HG03064 (cell line): ENCODE measurements around the gene UGCG.
"Not testable (repeated sequence)": the region's sequence is repeated elsewhere in the genome, so short reads cannot be mapped to it uniquely, and the experiment has no call there.

ENCODE experiments used
- ATAC-seq: cut with Tn5 transposase; IDR thresholded peaks from one replicate; pipeline ENCODE4 v1.9.1; 2021; ENCODE audit warnings: low read depth; ENCODE audit not compliant: unreplicated experiment

The UGCG gene

GRCh38 chr9:111890334-111890733 lies 6.3 kb upstream of the UGCG start:
- no peak for ATAC-seq

GRCh38 chr9:111890867-111891266 lies 5.7 kb upstream of the UGCG start:
- ATAC-seq, result not testable (repeated sequence)

GRCh38 chr9:111891910-111892499 lies 4.6 kb upstream of the UGCG start:
- ATAC-seq, result no peak

- peak; percentile 50 for ATAC-seq
Observed at GRCh38 chr9:111896942-111897600, 457 bp downstream of the UGCG start.

DNA sequence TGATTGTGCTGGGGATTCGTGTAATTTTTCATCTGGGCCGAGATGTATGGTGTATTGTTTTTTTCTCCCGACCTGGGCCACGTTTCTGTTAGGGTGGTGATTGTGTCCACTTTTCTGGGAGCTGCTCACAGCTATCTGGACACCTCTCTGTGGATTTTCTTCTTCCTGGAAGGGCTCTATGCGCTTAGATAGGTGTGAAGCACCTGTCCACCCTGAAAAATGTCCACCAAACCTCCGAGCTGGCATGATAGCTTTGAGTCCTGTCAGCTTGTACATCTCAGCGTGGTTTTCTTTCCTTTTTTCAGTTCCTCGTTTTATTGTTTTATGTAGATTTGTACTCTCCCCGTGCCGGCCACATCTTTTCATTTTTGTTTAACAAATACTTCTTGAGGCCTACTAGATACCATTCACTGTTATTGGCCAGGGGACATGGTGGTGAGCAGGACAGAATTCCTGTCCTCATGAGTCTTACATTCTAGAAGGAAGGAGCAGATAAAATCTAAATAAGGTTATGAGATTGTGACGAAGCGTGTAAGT lies 1.1 kb downstream of the UGCG start:
- peak; percentile 26 for ATAC-seq

GRCh38 chr9:111898331-111899096 lies 1.9 kb downstream of the UGCG start:
- ATAC-seq, result no peak

DNA sequence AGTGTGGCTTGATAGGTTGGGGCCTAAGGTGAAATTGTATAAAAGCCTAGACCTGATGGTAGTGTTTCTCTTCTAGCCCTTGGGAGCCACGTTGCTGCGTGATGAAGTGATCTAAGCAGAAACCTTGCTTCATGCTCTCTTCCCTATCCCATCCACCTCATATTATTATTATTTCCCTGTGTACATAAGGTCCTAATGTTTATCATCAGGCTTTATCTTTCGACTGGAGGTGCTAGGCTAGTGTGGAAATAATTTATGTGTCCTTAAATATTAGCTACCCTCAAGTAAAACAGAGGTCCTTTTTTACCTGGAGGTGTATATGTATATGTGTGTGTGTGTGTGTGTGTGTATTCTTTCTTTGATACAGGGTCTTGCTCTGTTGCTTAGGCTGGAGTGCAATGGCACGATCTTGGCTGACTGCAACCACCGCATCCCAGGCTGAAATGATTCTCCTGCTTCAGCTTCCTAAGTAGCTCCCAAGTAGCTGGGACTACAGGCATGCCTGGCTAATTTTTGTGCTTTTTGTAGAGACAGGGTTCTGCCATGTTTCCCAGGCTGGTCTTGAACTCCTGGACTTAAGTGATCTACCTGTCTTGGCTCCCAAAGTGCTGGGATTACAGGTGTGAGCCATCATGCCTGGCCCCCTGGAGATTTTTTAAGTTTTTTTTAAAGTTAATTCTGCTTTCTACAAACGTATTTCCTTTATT lies 3.7 kb downstream of the UGCG start:
- ATAC-seq, result no peak

DNA sequence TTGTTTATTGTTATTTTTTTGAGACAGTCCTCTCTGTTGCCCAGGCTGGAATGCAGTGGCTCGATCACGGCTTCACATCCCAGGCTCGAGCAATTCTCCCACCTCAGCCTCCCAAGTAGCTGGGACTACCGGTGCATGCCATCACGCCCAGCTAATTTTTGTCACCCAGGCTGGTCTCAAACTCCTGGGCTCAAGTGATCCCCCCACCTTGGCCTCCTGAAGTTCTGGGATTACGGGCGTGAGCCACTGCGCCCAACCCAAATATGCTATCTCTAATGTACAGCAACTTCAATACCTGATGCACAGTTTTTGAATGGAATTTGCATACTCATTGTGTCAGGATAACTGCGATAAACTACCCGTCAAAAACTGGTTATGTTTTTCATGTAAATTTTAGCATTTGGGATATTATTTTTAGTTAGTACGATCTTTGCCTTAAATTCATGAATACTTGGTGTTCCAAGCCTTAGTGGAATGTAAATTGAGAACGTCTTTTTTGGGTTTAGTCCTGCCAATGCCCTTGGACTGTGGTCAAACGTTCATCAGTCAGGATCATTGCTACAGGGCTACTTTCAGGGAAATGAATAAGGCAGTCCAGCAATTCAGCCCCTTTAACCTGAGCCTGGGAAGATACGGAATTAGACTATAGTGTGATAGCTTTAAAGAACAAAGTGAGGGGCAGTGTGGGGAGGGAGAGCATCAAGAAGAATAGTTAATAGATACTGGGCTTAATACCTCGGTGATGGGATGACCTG lies 4.4 kb downstream of the UGCG start:
- ATAC-seq, result no peak

DNA sequence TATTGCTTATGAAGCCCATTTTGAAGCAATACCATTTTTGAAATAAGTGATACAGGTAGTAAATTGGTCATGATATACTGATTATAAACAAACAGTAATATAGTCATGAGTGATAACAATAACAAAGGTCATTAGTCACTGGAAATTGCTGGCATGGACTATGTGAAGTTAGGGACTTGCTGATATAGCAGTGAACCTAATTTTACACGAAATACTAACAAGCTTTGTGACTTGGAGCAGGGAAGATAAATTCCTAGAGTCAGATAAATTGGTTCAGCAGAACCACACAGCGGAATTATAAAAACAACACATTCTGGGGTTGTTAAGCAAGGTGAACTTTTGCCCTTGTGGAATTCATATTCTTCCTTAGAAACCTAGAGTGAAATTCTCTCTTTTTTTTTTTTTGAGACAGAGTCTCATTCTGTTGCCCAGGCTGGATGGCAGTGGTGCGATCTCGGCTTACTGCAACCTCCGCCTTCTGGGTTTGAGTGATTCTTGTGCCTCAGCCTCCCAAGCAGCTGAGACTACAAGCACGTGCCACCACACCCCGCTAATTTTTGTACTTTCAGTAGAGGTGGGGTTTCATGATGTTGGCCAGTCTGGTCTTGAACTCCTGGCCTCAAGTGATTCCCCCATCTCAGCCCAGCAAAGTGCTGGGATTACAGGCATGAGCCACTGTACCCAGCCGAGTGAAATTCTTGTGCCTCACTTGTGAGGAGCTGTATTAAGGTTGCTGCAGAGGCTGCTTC lies 6.0 kb downstream of the UGCG start:
- no peak for ATAC-seq

DNA sequence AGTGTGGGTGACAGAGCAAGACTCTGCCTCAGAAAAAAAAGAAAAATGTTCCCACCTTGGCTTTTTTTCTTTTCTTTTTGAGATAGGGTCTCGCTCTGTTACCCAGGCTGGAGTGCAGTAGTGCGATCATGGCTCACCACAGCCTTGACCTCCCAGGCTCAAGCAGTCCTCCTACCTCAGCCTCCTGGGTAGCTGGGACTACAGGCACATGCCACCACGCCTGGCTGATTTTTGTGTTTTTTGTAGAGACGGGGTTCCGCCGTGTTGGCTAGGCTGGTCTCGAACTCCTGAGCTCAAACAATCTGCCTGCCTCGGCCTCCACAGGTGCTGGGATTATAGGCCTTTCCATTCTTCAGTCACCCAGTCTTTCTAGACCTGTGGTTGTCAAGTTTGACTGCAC lies 6.9 kb downstream of the UGCG start:
- ATAC-seq, result not testable (repeated sequence)

- ATAC-seq, result no peak
Observed at GRCh38 chr9:111904026-111904425, 7.4 kb downstream of the UGCG start.

GRCh38 chr9:111904891-111905291 lies 8.3 kb downstream of the UGCG start:
- ATAC-seq, result no peak

DNA sequence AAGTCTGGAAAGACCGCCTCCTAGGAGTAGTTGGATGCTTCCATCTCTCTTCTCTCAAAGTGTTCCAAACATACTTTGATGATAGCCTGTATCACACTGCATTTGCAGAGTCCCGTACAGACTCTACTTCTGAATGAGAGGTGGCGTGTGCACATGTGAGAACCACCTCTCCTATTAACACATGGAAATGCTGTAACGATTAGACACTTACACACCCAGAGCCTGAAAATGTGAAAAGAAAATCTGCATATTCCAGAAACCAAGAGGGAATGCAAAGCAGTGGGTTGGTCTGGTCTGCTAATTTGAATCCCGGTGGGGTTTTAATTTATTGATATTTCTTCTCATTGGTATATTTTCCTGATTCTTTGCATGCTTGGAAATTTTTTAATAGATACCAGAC lies 10.5 kb downstream of the UGCG start:
- no peak for ATAC-seq

DNA sequence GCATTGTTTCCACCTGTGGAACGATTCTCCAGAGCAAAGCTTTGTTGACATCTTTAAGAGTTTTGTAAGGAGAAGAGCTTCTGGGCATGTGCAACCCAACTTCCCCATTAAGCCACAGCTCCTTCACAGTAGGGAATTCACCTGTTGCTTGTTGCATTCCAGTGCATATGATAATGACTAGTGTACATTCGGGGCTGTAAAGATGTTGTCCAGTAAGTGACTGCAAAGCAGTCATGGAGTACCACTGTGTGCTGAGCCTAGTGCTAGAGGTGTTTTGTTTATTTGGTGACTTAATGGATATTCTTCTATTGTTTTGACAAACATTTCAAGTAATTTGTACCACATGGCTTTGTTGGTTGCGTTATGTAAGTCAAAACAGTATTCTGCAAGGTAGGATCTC lies 12.8 kb downstream of the UGCG start:
- ATAC-seq, result peak; percentile 58

GRCh38 chr9:111910428-111910827 lies 13.8 kb downstream of the UGCG start:
- no peak for ATAC-seq

- ATAC-seq, result no peak
Observed at GRCh38 chr9:111913159-111913558, 16.5 kb downstream of the UGCG start.

DNA sequence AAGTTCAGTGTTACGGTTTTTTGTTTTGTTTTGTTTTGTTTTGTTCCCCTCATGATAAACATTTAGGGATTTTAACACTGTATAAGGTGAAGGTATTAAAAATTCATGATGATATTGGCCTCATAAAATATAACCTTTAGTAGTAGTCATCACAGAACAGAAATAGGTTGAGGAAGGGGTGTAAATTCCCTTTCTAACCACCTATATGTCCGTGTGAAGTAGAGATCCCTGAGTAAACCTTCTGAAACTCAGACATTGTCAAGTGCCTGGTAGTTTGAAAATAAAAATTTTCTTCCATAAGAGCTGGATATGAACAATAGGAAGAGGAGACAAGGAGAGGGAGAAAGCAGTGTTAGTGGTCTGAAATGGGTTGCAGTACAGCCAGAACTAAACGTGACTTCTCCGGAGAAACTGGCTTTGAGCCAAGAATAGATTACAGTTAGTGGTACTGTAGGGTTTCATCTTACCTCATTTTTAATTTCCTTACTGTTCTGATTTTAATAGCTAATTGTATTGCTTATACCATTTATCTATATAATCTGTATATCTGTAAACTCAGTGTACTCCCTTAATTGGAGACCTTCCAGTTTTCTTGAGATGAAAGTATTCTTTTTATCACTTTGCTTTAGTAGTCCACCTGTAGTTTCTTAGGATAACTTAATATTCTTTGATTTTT lies 18.3 kb downstream of the UGCG start:
- ATAC-seq, result no peak

DNA sequence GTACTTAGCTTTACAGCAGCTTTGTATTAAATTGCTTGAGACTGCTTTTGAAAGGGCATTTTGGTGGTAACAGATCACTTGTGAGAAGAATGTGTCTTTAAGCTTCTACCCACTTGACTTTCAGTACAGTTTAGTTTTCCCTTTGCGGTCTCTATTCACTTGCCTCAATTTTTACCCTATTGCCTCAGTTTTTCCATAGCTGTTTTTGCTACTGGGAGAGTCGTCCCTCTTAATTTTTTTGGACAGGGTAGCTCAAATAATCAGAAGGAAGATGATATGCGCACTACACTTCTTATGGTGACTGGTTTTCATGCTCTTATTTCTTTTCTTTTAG lies 18.8 kb downstream of the UGCG start:
- no peak for ATAC-seq

- ATAC-seq, result no peak
Observed at GRCh38 chr9:111916234-111916645, 19.6 kb downstream of the UGCG start.
